Thyroid gland (tissue), 4 donors: ENCODE results near the gene CACNG1. TPM values are rescaled to one million over a fixed set of nuclear protein-coding genes. Genes with fewer than 3 reads are reported as not detected.

Source experiments
- DNase-seq, 2 donors: peaks; one replicate each; pipeline ENCODE4 v3.0.0-alpha.2; 2019
- H3K27ac ChIP-seq, 3 donors: fragments of 200-600 bp; sonication (generic); 1 replicate in 2 of 3; 2 replicates in 1 of 3; pipeline ENCODE4 v1.5.1; 2016 to 2019; ENCODE audit warnings: mild to moderate bottlenecking in 1 of 3, moderate library complexity in 1 of 3
- H3K27me3 ChIP-seq: fragments of 200-600 bp; sonication (generic); one replicate; pipeline ENCODE4 v1.5.1; 2019
- H3K36me3 ChIP-seq, 2 donors: fragments of 200-600 bp; sonication (generic); one replicate each; pipeline ENCODE4 v1.5.1; 2016 to 2019
- H3K4me1 ChIP-seq, 2 donors: fragments of 200-600 bp; sonication (generic); one replicate each; pipeline ENCODE4 v1.5.1; 2017 to 2019
- H3K4me3 ChIP-seq, 3 donors: fragments of 200-600 bp; sonication (generic); replicated peaks in 1 of 3; 1 replicate in 2 of 3; 2 replicates in 1 of 3; pipeline ENCODE4 v1.5.1; 2016; ENCODE audit warnings: mild to moderate bottlenecking in 1 of 3
- H3K9me3 ChIP-seq: fragments of 200-600 bp; sonication (generic); one replicate; pipeline ENCODE4 v1.5.1; 2017
- CTCF ChIP-seq, 6 experiments: fragments of 200-600 bp in 3 of 6; fragments of 450-650 bp in 3 of 6; sonication (generic) in 3 of 6; IDR thresholded peaks; one replicate each; pipeline ENCODE4 v1.5.1; 2016 to 2019; ENCODE audit warnings: antibody characterized with exemption in 6 of 6, mild to moderate bottlenecking in 2 of 6, inconsistent platforms in 1 of 6, moderate library complexity in 1 of 6
- POLR2A ChIP-seq, 2 donors: fragments of 450-650 bp; IDR thresholded peaks; one replicate each; pipeline ENCODE4 v1.6.1; 2017; ENCODE audit warnings: antibody characterized with exemption in 2 of 2, mild to moderate bottlenecking in 2 of 2, moderate library complexity in 1 of 2
- WGBS, 2 donors: methylation state at CpG; one replicate each; pipeline ENCODE4 v1.1.5; 2017; 5-methylcytosine and 5-hydroxymethylcytosine counted together
- intact Hi-C: fragments of 100-400 bp; cut with DNase I; formaldehyde crosslinking; loops from one replicate; pipeline ENCODE4 v1.15.1; 2023
- total RNA-seq, 4 donors: library from RNA; depleted of rRNA; stranded (reverse); fragments of >200 nt; gene quantifications; one replicate each; pipeline ENCODE4 v1.2.3, GENCODE V29; 2016

Gene CACNG1
- total RNA-seq, 4 donors from 2014 or later: not detected

- TF ChIP-seq CTCF (IDR thresholded peaks at IDR 0.05): no peak
- TF ChIP-seq POLR2A (IDR thresholded peaks at IDR 0.05): no peak
- no peak for DNase-seq
- Histone ChIP-seq H3K4me3 (no peak overlapping the region), H3K9me3 (no peaks in the 10 kb centered on the region), H3K4me1 (no peaks in the 10 kb centered on the region), H3K27me3 (no peaks in the 10 kb centered on the region), H3K36me3 (peaks cover 5 to 9% of the 10 kb centered on the region in 2 donors), H3K27ac (no peak overlapping the region)
- WGBS, 2 donors: 96 to 98% methylated on average over 2 of the region's 2 CpGs
- intact Hi-C loops: no loop called here
These were observed 35.1 kb downstream of the CACNG1 start for GRCh38 chr17:67079491-67079890.

GRCh38 chr17:67080804-67081203 lies 36.5 kb downstream of the CACNG1 start:
- no peak for DNase-seq
- H3K27me3 ChIP-seq: no peaks in the 10 kb centered on the region
- WGBS, 2 donors: 84 to 94% methylated on average over 2 of the region's 2 CpGs
- H3K4me3 ChIP-seq: no peak overlapping the region
- H3K36me3 ChIP-seq: peaks cover 5 to 10% of the 10 kb centered on the region in 2 donors
- intact Hi-C loops: no loop called here
- H3K9me3 ChIP-seq: no peaks in the 10 kb centered on the region
- TF ChIP-seq CTCF (IDR thresholded peaks at IDR 0.05) (no peak), POLR2A (IDR thresholded peaks at IDR 0.05) (no peak)
- no peaks in the 10 kb centered on the region for H3K4me1 ChIP-seq
- H3K27ac ChIP-seq: no peak overlapping the region

- Histone ChIP-seq H3K36me3 (peaks cover 0 to 10% of the 10 kb centered on the region in 2 donors), H3K27me3 (no peaks in the 10 kb centered on the region)
- WGBS, 2 donors: 77 to 78% methylated on average over 1 of the region's 1 CpG
These were observed 37.8 kb downstream of the CACNG1 start for GRCh38 chr17:67082107-67082506.

GRCh38 chr17:67085406-67085805 lies 41.1 kb downstream of the CACNG1 start:
- no peak overlapping the region for H3K4me3 ChIP-seq
- no peak overlapping the region for H3K27ac ChIP-seq
- H3K9me3 ChIP-seq: no peaks in the 10 kb centered on the region
- DNase-seq: no peak
- no peaks in the 10 kb centered on the region for H3K4me1 ChIP-seq
- intact Hi-C loops: no loop called here
- 83 to 88% methylated on average over 3 of the region's 3 CpGs for WGBS, 2 donors
- peaks cover 0 to 7% of the 10 kb centered on the region in 2 donors for H3K36me3 ChIP-seq
- no peaks in the 10 kb centered on the region for H3K27me3 ChIP-seq
- TF ChIP-seq POLR2A (IDR thresholded peaks at IDR 0.05): no peak
- TF ChIP-seq CTCF (IDR thresholded peaks at IDR 0.05): no peak

More at GRCh38 chr17:67082107-67082506, 37.8 kb downstream of the CACNG1 start:
- H3K9me3 ChIP-seq: no peaks in the 10 kb centered on the region
- H3K4me3 ChIP-seq: no peak overlapping the region
- TF ChIP-seq POLR2A (IDR thresholded peaks at IDR 0.05): no peak
- TF ChIP-seq CTCF (IDR thresholded peaks at IDR 0.05): no peak
- H3K27ac ChIP-seq: no peak overlapping the region
- no peaks in the 10 kb centered on the region for H3K4me1 ChIP-seq
- intact Hi-C loops: no loop called here
- DNase-seq: no peak

GRCh38 chr17:67088639-67089038 lies 44.3 kb downstream of the CACNG1 start:
- intact Hi-C loops: no loop called here
- Histone ChIP-seq H3K9me3 (no peaks in the 10 kb centered on the region), H3K36me3 (peaks cover 0 to 7% of the 10 kb centered on the region in 2 donors), H3K27ac (no peak overlapping the region), H3K4me3 (no peak overlapping the region), H3K27me3 (no peaks in the 10 kb centered on the region), H3K4me1 (no peaks in the 10 kb centered on the region)
- no peak for DNase-seq
- WGBS, 2 donors: 97 to 99% methylated on average over 3 of the region's 3 CpGs
- TF ChIP-seq CTCF (IDR thresholded peaks at IDR 0.05) (no peak), POLR2A (IDR thresholded peaks at IDR 0.05) (no peak)
